HCT116 (cell line): ENCODE data around the gene IQGAP2. TPM values are rescaled to one million over a fixed set of nuclear protein-coding genes. Genes with fewer than 3 reads are reported as not detected.

Experiments
- ATAC-seq: fragments of 200-7000 bp; cut with Tn5 transposase; 2 replicates; pipeline ENCODE4 v1.9.1; 2020; ENCODE audit warnings: mild to moderate bottlenecking, moderate library complexity
- BruUV-seq: library from RNA; stranded (reverse); fragments of 400-500 nt; replicated peaks from 2 replicates; lab custom pipeline; 2021; lab: Mats Ljungman, UMichigan
- CTCF ChIA-PET: fragments of 300-600 bp; sonication (Branson Sonifier 250); formaldehyde crosslinking; loops from one replicate; lab custom pipeline; 2021; ENCODE audit warnings: antibody characterized with exemption; lab: Charles Lee
- POLR2A ChIA-PET: fragments of 300-600, 350-600 bp; sonication (Branson Sonifier 250); formaldehyde crosslinking; loops from one replicate; lab custom pipeline; 2021; ENCODE audit warnings: antibody characterized with exemption; lab: Charles Lee
- RAD21 ChIA-PET, 2 experiments: fragments of 300-600 bp; sonication (Branson Sonifier 250); formaldehyde crosslinking; loops; one replicate each; lab custom pipeline; 2023; ENCODE audit warnings: low total read pairs in 2 of 2; ENCODE audit not compliant: uncharacterized antibody in 2 of 2, unreplicated experiment in 2 of 2, low non-redundant PET in 1 of 2; lab: Charles Lee
- DNase-seq: peaks from one replicate; pipeline ENCODE4 v3.0.0-alpha.2; 2010; ENCODE audit warnings: low read depth, low spot score
- H2AFZ ChIP-seq: fragments of 200-600 bp; shearing (Covaris generic), sonication (generic); 2 replicates; pipeline ENCODE4 v1.6.1; 2017; ENCODE audit warnings: low read depth, mixed run types, mixed read lengths, antibody characterized with exemption, low read length; ENCODE audit not compliant: poor library complexity, severe bottlenecking
- H3K27ac ChIP-seq: 2 replicates; pipeline ENCODE4 v1.5.1; 2012; ENCODE audit warnings: low read depth, low read length
- H3K27me3 ChIP-seq: fragments of 200-600 bp; sonication (generic); 2 replicates; pipeline ENCODE4 v1.6.1; 2016; ENCODE audit warnings: mixed run types, low read length, mixed read lengths; ENCODE audit not compliant: insufficient read depth
- H3K36me3 ChIP-seq, 2 experiments: fragments of 200-500 bp in 1 of 2; fragments of 200-600 bp in 1 of 2; sonication (Bioruptor generic) in 1 of 2; sonication (generic) in 1 of 2; 2 replicates each; pipeline versions ENCODE4 v1.5.1 to v1.6.1; 2014 to 2016; ENCODE audit warnings: low read length in 2 of 2, inconsistent platforms in 1 of 2, mixed read lengths in 1 of 2, mixed run types in 1 of 2; ENCODE audit not compliant: insufficient read depth in 2 of 2, control insufficient read depth in 1 of 2
- H3K4me1 ChIP-seq, 2 experiments: fragments of 200-600 bp in 1 of 2; sonication (generic) in 1 of 2; 2 replicates each; pipeline versions ENCODE4 v1.5.1 to v1.6.1; 2012 to 2017; ENCODE audit warnings: low read length in 2 of 2, inconsistent platforms in 1 of 2, mild to moderate bottlenecking in 1 of 2, mixed read lengths in 1 of 2, mixed run types in 1 of 2, moderate library complexity in 1 of 2; ENCODE audit not compliant: insufficient read depth in 2 of 2, control insufficient read depth in 1 of 2
- H3K4me2 ChIP-seq: fragments of 200-600 bp; sonication (generic); 2 replicates; pipeline ENCODE4 v1.6.1; 2017; ENCODE audit warnings: mixed run types, low read length, mixed read lengths
- H3K4me3 ChIP-seq, 2 experiments: fragments of 200-600 bp in 1 of 2; sonication (generic) in 1 of 2; replicated peaks in 1 of 2; 2 replicates each; pipeline ENCODE4 v1.5.1; 2011 to 2016; ENCODE audit warnings: low read length in 2 of 2, control low read depth in 1 of 2, low read depth in 1 of 2, mild to moderate bottlenecking in 1 of 2, mixed read lengths in 1 of 2, mixed run types in 1 of 2
- H3K79me2 ChIP-seq: fragments of 200-600 bp; sonication (generic); 2 replicates; pipeline ENCODE4 v1.6.1; 2017; ENCODE audit warnings: mild to moderate bottlenecking, mixed run types, low read length, moderate library complexity, mixed read lengths; ENCODE audit not compliant: insufficient read depth
- H3K9ac ChIP-seq: fragments of 200-600 bp; sonication (generic); 2 replicates; pipeline ENCODE4 v1.6.1; 2016; ENCODE audit warnings: low read length, mixed read lengths
- H3K9me2 ChIP-seq: fragments of 200-600 bp; sonication (generic), shearing (Covaris generic); 2 replicates; pipeline ENCODE4 v1.6.1; 2017; ENCODE audit warnings: mixed run types, mild to moderate bottlenecking, moderate library complexity; ENCODE audit not compliant: insufficient read depth
- H3K9me3 ChIP-seq, 2 experiments: fragments of 200-500 bp in 1 of 2; fragments of 200-600 bp in 1 of 2; sonication (Bioruptor generic) in 1 of 2; sonication (generic) in 1 of 2; 2 replicates each; pipeline ENCODE4 v1.6.1; 2014 to 2017; ENCODE audit warnings: low read length in 2 of 2, mixed read lengths in 2 of 2, inconsistent platforms in 1 of 2, low read depth in 1 of 2, mild to moderate bottlenecking in 1 of 2, mixed run types in 1 of 2, moderate library complexity in 1 of 2; ENCODE audit not compliant: control insufficient read depth in 1 of 2, insufficient read depth in 1 of 2
- H4K20me1 ChIP-seq: fragments of 200-600 bp; sonication (generic), shearing (Covaris generic); 2 replicates; pipeline ENCODE4 v1.6.1; 2017; ENCODE audit warnings: mixed run types, mild to moderate bottlenecking, moderate library complexity; ENCODE audit not compliant: insufficient read depth
- CBX3 ChIP-seq: IDR thresholded peaks from 2 replicates; pipeline ENCODE4 v1.6.1; 2012; ENCODE audit warnings: low read depth
- EGR1 ChIP-seq: IDR thresholded peaks from 2 replicates; pipeline ENCODE4 v1.6.1; 2012; ENCODE audit warnings: low read depth
- ELF1 ChIP-seq: IDR thresholded peaks from 2 replicates; pipeline ENCODE4 v1.6.1; 2012; ENCODE audit warnings: low read depth, borderline replicate concordance
- EZH2 ChIP-seq: fragments of 200-600 bp; sonication (generic); IDR thresholded peaks from 2 replicates; pipeline ENCODE4 v1.6.1; 2017; ENCODE audit warnings: antibody characterized with exemption, mixed run types
- EZH2phosphoT487 ChIP-seq: fragments of 200-600 bp; IDR thresholded peaks from 2 replicates; pipeline ENCODE4 v1.6.1; 2018; ENCODE audit warnings: antibody characterized with exemption, borderline replicate concordance
- JUND ChIP-seq: IDR thresholded peaks from 2 replicates; pipeline ENCODE4 v1.6.1; 2012
- POLR2A ChIP-seq: IDR thresholded peaks from 2 replicates; pipeline ENCODE4 v1.7.0; 2011; ENCODE audit warnings: borderline replicate concordance; ENCODE audit not compliant: insufficient read depth, insufficient read length; ENCODE audit errors: extremely low read depth
- RAD21 ChIP-seq: IDR thresholded peaks from 2 replicates; pipeline ENCODE4 v1.6.1; 2012; ENCODE audit warnings: low read depth, mild to moderate bottlenecking
- YY1 ChIP-seq: IDR thresholded peaks from 2 replicates; pipeline ENCODE4 v1.6.1; 2011; ENCODE audit warnings: low read length, low read depth, moderate library complexity, mild to moderate bottlenecking; ENCODE audit not compliant: insufficient replicate concordance; ENCODE audit errors: extremely low read depth
- ZFX ChIP-seq: fragments of 450-650 bp; IDR thresholded peaks from 2 replicates; pipeline ENCODE4 v1.6.1; 2017
- ZNF274 ChIP-seq: fragments of 200-500 bp; sonication (Bioruptor generic); IDR thresholded peaks from 2 replicates; pipeline ENCODE4 v1.6.1; 2014; ENCODE audit warnings: mild to moderate bottlenecking, low read depth, low read length, inconsistent platforms
- intact Hi-C: fragments of 100-400 bp; cut with micrococcal nuclease; formaldehyde crosslinking; loops from 2 replicates; pipeline ENCODE4 v1.10.0; 2022
- total RNA-seq: library from RNA; stranded (reverse); gene quantifications from one replicate; pipeline ENCODE4 v1.2.1, GENCODE V29; 2021; ENCODE audit not compliant: unreplicated experiment
- TF ChIP-seq, protein P1 (sequence below): IDR thresholded peaks from 2 replicates; pipeline ENCODE4 v1.6.1; 2012
- TF ChIP-seq, protein P2 (sequence below): IDR thresholded peaks from 2 replicates; pipeline ENCODE4 v1.6.1; 2012; ENCODE audit warnings: low read depth
- TF ChIP-seq, protein P3 (sequence below), 3 experiments: fragments of 200-600 bp in 1 of 3; sonication (generic) in 1 of 3; IDR thresholded peaks in 2 of 3; conservative IDR thresholded peaks in 1 of 3; 2 replicates each; pipeline ENCODE4 v1.5.1; 2012 to 2017; ENCODE audit warnings: low read depth in 2 of 3, low read length in 2 of 3, antibody characterized with exemption in 1 of 3, borderline replicate concordance in 1 of 3, control low read depth in 1 of 3, mild to moderate bottlenecking in 1 of 3, mixed read lengths in 1 of 3, mixed run types in 1 of 3, moderate library complexity in 1 of 3; ENCODE audit not compliant: insufficient read depth in 1 of 3
- TF ChIP-seq, protein P4 (sequence below): IDR thresholded peaks from 2 replicates; pipeline ENCODE4 v1.6.1; 2012
- TF ChIP-seq, protein P5 (sequence below): IDR thresholded peaks from 2 replicates; pipeline ENCODE4 v1.6.1; 2011; ENCODE audit warnings: mild to moderate bottlenecking, low read length, moderate library complexity; ENCODE audit not compliant: insufficient replicate concordance; ENCODE audit errors: extremely low read depth

IQGAP2 gene
- total RNA-seq, 1 experiment from 2014 or later = 2.0 TPM

DNA sequence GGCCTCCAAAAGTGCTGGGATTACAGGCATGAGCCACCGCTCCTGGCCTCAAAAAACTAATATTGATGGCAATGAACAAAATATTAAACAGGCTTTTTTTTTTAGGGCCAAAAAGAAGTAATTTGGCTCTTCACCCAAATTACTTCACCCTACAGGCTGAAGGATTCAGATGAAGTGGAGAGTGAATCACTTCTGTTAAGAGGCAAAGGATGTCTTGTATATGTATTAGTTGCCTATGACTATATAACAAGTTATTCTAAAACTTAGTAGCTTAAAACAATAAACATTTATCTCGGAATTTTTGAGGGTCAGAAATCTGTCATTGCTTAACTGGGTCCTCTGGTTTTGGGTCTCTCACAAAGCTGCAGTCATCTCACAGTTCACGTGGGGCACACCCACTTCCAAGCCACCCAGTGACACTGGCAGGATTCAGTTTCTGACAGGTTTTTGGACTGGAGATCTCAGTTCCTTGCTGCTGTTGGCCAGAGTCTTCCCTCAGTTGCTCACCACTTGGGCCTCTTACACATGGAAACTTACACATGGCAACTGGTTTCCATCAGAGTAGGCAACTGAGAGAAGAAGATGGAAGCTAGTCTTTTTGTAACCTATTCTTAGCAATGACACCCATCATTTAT is 66.7 kb downstream of the IQGAP2 start:
- no TSS peak for BruUV-seq
- Histone ChIP-seq H2AFZ (no peak overlapping the region), H4K20me1 (no peaks in the 10 kb centered on the region), H3K4me3 (no peak overlapping the region), H3K4me2 (no peak overlapping the region), H3K79me2 (no peaks in the 10 kb centered on the region), H3K4me1 (peaks cover 0 to 2% of the 10 kb centered on the region in 2 experiments; a peak in 1 of 4 replicates), H3K9me2 (no peaks in the 10 kb centered on the region), H3K9ac (no peak overlapping the region), H3K36me3 (no peaks in the 10 kb centered on the region), H3K27ac (no peak overlapping the region), H3K27me3 (no peaks in the 10 kb centered on the region), H3K9me3 (no peaks in the 10 kb centered on the region)
- CTCF ChIA-PET = no interaction called here
- DNase-seq (no peak), ATAC-seq (no peak)
- POLR2A ChIA-PET = no interaction called here
- no peak for TF ChIP-seq RAD21
- TF ChIP-seq ELF1 = no peak
- TF ChIP-seq, protein P1, sequence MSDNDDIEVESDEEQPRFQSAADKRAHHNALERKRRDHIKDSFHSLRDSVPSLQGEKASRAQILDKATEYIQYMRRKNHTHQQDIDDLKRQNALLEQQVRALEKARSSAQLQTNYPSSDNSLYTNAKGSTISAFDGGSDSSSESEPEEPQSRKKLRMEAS = no peak
- TF ChIP-seq, protein P2, sequence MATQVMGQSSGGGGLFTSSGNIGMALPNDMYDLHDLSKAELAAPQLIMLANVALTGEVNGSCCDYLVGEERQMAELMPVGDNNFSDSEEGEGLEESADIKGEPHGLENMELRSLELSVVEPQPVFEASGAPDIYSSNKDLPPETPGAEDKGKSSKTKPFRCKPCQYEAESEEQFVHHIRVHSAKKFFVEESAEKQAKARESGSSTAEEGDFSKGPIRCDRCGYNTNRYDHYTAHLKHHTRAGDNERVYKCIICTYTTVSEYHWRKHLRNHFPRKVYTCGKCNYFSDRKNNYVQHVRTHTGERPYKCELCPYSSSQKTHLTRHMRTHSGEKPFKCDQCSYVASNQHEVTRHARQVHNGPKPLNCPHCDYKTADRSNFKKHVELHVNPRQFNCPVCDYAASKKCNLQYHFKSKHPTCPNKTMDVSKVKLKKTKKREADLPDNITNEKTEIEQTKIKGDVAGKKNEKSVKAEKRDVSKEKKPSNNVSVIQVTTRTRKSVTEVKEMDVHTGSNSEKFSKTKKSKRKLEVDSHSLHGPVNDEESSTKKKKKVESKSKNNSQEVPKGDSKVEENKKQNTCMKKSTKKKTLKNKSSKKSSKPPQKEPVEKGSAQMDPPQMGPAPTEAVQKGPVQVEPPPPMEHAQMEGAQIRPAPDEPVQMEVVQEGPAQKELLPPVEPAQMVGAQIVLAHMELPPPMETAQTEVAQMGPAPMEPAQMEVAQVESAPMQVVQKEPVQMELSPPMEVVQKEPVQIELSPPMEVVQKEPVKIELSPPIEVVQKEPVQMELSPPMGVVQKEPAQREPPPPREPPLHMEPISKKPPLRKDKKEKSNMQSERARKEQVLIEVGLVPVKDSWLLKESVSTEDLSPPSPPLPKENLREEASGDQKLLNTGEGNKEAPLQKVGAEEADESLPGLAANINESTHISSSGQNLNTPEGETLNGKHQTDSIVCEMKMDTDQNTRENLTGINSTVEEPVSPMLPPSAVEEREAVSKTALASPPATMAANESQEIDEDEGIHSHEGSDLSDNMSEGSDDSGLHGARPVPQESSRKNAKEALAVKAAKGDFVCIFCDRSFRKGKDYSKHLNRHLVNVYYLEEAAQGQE = no peak
- no peak for TF ChIP-seq EGR1
- TF ChIP-seq POLR2A = no peak
- TF ChIP-seq JUND = no peak
- TF ChIP-seq ZFX = no peak
- TF ChIP-seq, protein P3, sequence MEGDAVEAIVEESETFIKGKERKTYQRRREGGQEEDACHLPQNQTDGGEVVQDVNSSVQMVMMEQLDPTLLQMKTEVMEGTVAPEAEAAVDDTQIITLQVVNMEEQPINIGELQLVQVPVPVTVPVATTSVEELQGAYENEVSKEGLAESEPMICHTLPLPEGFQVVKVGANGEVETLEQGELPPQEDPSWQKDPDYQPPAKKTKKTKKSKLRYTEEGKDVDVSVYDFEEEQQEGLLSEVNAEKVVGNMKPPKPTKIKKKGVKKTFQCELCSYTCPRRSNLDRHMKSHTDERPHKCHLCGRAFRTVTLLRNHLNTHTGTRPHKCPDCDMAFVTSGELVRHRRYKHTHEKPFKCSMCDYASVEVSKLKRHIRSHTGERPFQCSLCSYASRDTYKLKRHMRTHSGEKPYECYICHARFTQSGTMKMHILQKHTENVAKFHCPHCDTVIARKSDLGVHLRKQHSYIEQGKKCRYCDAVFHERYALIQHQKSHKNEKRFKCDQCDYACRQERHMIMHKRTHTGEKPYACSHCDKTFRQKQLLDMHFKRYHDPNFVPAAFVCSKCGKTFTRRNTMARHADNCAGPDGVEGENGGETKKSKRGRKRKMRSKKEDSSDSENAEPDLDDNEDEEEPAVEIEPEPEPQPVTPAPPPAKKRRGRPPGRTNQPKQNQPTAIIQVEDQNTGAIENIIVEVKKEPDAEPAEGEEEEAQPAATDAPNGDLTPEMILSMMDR (IDR thresholded peaks at IDR 0.05 in 2 of 3, conservative IDR thresholded peaks at IDR 0.05 in 1 of 3; ENCODE audit: borderline replicate concordance in 1 of 3, insufficient read depth in 1 of 3, low read depth in 2 of 3, low read length in 2 of 3) = no peak
- TF ChIP-seq, protein P4, sequence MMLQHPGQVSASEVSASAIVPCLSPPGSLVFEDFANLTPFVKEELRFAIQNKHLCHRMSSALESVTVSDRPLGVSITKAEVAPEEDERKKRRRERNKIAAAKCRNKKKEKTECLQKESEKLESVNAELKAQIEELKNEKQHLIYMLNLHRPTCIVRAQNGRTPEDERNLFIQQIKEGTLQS = no peak
- TF ChIP-seq CBX3 = no peak
- TF ChIP-seq YY1 = no peak
- TF ChIP-seq, protein P5, sequence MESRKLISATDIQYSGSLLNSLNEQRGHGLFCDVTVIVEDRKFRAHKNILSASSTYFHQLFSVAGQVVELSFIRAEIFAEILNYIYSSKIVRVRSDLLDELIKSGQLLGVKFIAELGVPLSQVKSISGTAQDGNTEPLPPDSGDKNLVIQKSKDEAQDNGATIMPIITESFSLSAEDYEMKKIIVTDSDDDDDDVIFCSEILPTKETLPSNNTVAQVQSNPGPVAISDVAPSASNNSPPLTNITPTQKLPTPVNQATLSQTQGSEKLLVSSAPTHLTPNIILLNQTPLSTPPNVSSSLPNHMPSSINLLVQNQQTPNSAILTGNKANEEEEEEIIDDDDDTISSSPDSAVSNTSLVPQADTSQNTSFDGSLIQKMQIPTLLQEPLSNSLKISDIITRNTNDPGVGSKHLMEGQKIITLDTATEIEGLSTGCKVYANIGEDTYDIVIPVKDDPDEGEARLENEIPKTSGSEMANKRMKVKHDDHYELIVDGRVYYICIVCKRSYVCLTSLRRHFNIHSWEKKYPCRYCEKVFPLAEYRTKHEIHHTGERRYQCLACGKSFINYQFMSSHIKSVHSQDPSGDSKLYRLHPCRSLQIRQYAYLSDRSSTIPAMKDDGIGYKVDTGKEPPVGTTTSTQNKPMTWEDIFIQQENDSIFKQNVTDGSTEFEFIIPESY = no peak
- no peak for TF ChIP-seq ZNF274
- no peak for TF ChIP-seq EZH2
- no peak for TF ChIP-seq EZH2phosphoT487
- RAD21 ChIA-PET = no interaction called here
- intact Hi-C loops = no loop called here
